ENCODE data around the gene STK24. TPM values are rescaled to one million over a fixed set of nuclear protein-coding genes. Genes with fewer than 3 reads are reported as not detected.
A peak's percentile ranks its signal among the peaks of the same experiment; 100 is the strongest.
"Not testable (repeated sequence)": the region's sequence is repeated elsewhere in the genome, so short reads cannot be mapped to it uniquely, and the experiment has no call there.

Gene STK24
- total RNA-seq, 2 donors from 2014 or later = 73.0 to 90.1 TPM

- H3K27me3 Mint-ChIP-seq = peaks cover 26 to 32% of the 10 kb centered on the region in 2 donors
- H3K4me1 Mint-ChIP-seq (ENCODE audit: low read depth in 2 of 2) = peaks cover 0 to 2% of the 10 kb centered on the region in 2 donors
- no peaks in the 10 kb centered on the region for H3K36me3 Mint-ChIP-seq
- ATAC-seq (no peak), DNase-seq (ENCODE audit: low spot score) (no peak)
- no peaks in the 10 kb centered on the region for H3K9me3 Mint-ChIP-seq
- H3K27ac Mint-ChIP-seq = no peak overlapping the region
- H3K4me3 Mint-ChIP-seq = no peak overlapping the region
These were observed 149.4 kb downstream of the STK24 start for GRCh38 chr13:98427331-98427995.

- ATAC-seq = no peak
- H3K27ac Mint-ChIP-seq = no peak overlapping the region
These were observed 153.5 kb downstream of the STK24 start for GRCh38 chr13:98423417-98423816.

GRCh38 chr13:98422046-98422445 is 154.9 kb downstream of the STK24 start:
- H3K4me1 Mint-ChIP-seq (ENCODE audit: low read depth in 2 of 2) = peaks cover 0 to 2% of the 10 kb centered on the region in 2 donors
- peaks cover 2% of the 10 kb centered on the region for H3K36me3 Mint-ChIP-seq
- ATAC-seq (peak in 1 of 2 donors; percentile 16), DNase-seq (ENCODE audit: low spot score) (no peak)
- H3K27ac Mint-ChIP-seq = no peak overlapping the region
- peaks cover 1% of the 10 kb centered on the region for H3K9me3 Mint-ChIP-seq
- peaks cover 20 to 53% of the 10 kb centered on the region in 2 donors for H3K27me3 Mint-ChIP-seq
- no peak overlapping the region for H3K4me3 Mint-ChIP-seq

More at GRCh38 chr13:98423417-98423816, 153.5 kb downstream of the STK24 start:
- peaks cover 23 to 50% of the 10 kb centered on the region in 2 donors for H3K27me3 Mint-ChIP-seq
- no peak for DNase-seq (ENCODE audit: low spot score)
- no peaks in the 10 kb centered on the region for H3K9me3 Mint-ChIP-seq
- H3K36me3 Mint-ChIP-seq = no peaks in the 10 kb centered on the region
- peaks cover 0 to 2% of the 10 kb centered on the region in 2 donors for H3K4me1 Mint-ChIP-seq (ENCODE audit: low read depth in 2 of 2)
- H3K4me3 Mint-ChIP-seq = no peak overlapping the region

GRCh38 chr13:98420554-98421175 is 156.2 kb downstream of the STK24 start:
- no peak overlapping the region for H3K27ac Mint-ChIP-seq
- peaks cover 6% of the 10 kb centered on the region for H3K36me3 Mint-ChIP-seq
- DNase-seq (ENCODE audit: low spot score) (no peak), ATAC-seq (no peak)
- peaks cover 0 to 2% of the 10 kb centered on the region in 2 donors for H3K4me1 Mint-ChIP-seq (ENCODE audit: low read depth in 2 of 2)
- H3K9me3 Mint-ChIP-seq = peaks cover 3% of the 10 kb centered on the region
- no peak overlapping the region for H3K4me3 Mint-ChIP-seq
- peaks cover 18 to 49% of the 10 kb centered on the region in 2 donors for H3K27me3 Mint-ChIP-seq

- H3K4me3 Mint-ChIP-seq = no peak overlapping the region
- ATAC-seq = no peak
- peaks cover 17 to 51% of the 10 kb centered on the region in 2 donors for H3K27me3 Mint-ChIP-seq
- H3K36me3 Mint-ChIP-seq = peaks cover 6% of the 10 kb centered on the region
- DNase-seq (ENCODE audit: low spot score) = no peak
- H3K27ac Mint-ChIP-seq = no peak overlapping the region
- peaks cover 3% of the 10 kb centered on the region for H3K9me3 Mint-ChIP-seq
- H3K4me1 Mint-ChIP-seq (ENCODE audit: low read depth in 2 of 2) = peaks cover 0 to 2% of the 10 kb centered on the region in 2 donors
These were observed 156.9 kb downstream of the STK24 start for GRCh38 chr13:98419786-98420553.

GRCh38 chr13:98416408-98416807 is 160.5 kb downstream of the STK24 start:
- DNase-seq (ENCODE audit: low spot score) (no peak), ATAC-seq (no peak)
- Mint-ChIP-seq H3K4me1 (ENCODE audit: low read depth in 2 of 2) (peaks cover 0 to 4% of the 10 kb centered on the region in 2 donors), H3K36me3 (peaks cover 6% of the 10 kb centered on the region), H3K4me3 (no peak overlapping the region), H3K9me3 (peaks cover 3% of the 10 kb centered on the region), H3K27me3 (peaks cover 22 to 48% of the 10 kb centered on the region in 2 donors), H3K27ac (no peak overlapping the region)

- no peak overlapping the region for H3K4me3 Mint-ChIP-seq
- H3K4me1 Mint-ChIP-seq (ENCODE audit: low read depth in 2 of 2) = peaks cover 0 to 4% of the 10 kb centered on the region in 2 donors
- H3K36me3 Mint-ChIP-seq = peaks cover 6% of the 10 kb centered on the region
- no peak overlapping the region for H3K27ac Mint-ChIP-seq
- H3K27me3 Mint-ChIP-seq = peaks cover 24 to 39% of the 10 kb centered on the region in 2 donors
- DNase-seq (ENCODE audit: low spot score) (no peak), ATAC-seq (peak in 1 of 2 donors; percentile 52)
- H3K9me3 Mint-ChIP-seq = peaks cover 3% of the 10 kb centered on the region
These were observed 161.4 kb downstream of the STK24 start for GRCh38 chr13:98415326-98416070.

GRCh38 chr13:98413796-98414195 is 163.1 kb downstream of the STK24 start:
- peaks cover 24 to 43% of the 10 kb centered on the region in 2 donors for H3K27me3 Mint-ChIP-seq
- H3K4me1 Mint-ChIP-seq (ENCODE audit: low read depth in 2 of 2) = peaks cover 0 to 4% of the 10 kb centered on the region in 2 donors
- no peak overlapping the region for H3K4me3 Mint-ChIP-seq
- peaks cover 6% of the 10 kb centered on the region for H3K36me3 Mint-ChIP-seq
- no peak overlapping the region for H3K27ac Mint-ChIP-seq
- peaks cover 3% of the 10 kb centered on the region for H3K9me3 Mint-ChIP-seq
- ATAC-seq (no peak), DNase-seq (ENCODE audit: low spot score) (no peak)

GRCh38 chr13:98413278-98413677 is 163.6 kb downstream of the STK24 start:
- H3K4me3 Mint-ChIP-seq; H3K4me1 Mint-ChIP-seq (ENCODE audit: low read depth in 2 of 2); H3K9me3 Mint-ChIP-seq; ATAC-seq; H3K36me3 Mint-ChIP-seq; H3K27ac Mint-ChIP-seq; DNase-seq (ENCODE audit: low spot score): not testable (repeated sequence)
- H3K27me3 Mint-ChIP-seq = peaks cover 24 to 43% of the 10 kb centered on the region in 2 donors

GRCh38 chr13:98411617-98412265 is 165.2 kb downstream of the STK24 start:
- H3K4me3 Mint-ChIP-seq = no peak overlapping the region
- H3K27me3 Mint-ChIP-seq = peaks cover 23 to 44% of the 10 kb centered on the region in 2 donors
- no peak overlapping the region for H3K27ac Mint-ChIP-seq
- H3K36me3 Mint-ChIP-seq = peaks cover under 1% of the 10 kb centered on the region
- DNase-seq (ENCODE audit: low spot score) (no peak), ATAC-seq (no peak)
- H3K4me1 Mint-ChIP-seq (ENCODE audit: low read depth in 2 of 2) = peaks cover 0 to 4% of the 10 kb centered on the region in 2 donors
- no peaks in the 10 kb centered on the region for H3K9me3 Mint-ChIP-seq

- DNase-seq (ENCODE audit: low spot score) = no peak
- no peak overlapping the region for H3K4me3 Mint-ChIP-seq
- no peaks in the 10 kb centered on the region for H3K36me3 Mint-ChIP-seq
- ATAC-seq = no peak
- no peaks in the 10 kb centered on the region for H3K9me3 Mint-ChIP-seq
- peaks cover 0 to 4% of the 10 kb centered on the region in 2 donors for H3K4me1 Mint-ChIP-seq (ENCODE audit: low read depth in 2 of 2)
- H3K27ac Mint-ChIP-seq = no peak overlapping the region
- H3K27me3 Mint-ChIP-seq = peaks cover 23 to 45% of the 10 kb centered on the region in 2 donors
These were observed 165.9 kb downstream of the STK24 start for GRCh38 chr13:98411013-98411412.

- H3K27ac Mint-ChIP-seq = no peak overlapping the region
- no peak for DNase-seq (ENCODE audit: low spot score)
- no peak overlapping the region for H3K4me3 Mint-ChIP-seq
- peaks cover 0 to 4% of the 10 kb centered on the region in 2 donors for H3K4me1 Mint-ChIP-seq (ENCODE audit: low read depth in 2 of 2)
- no peaks in the 10 kb centered on the region for H3K9me3 Mint-ChIP-seq
- H3K27me3 Mint-ChIP-seq = peaks cover 23 to 45% of the 10 kb centered on the region in 2 donors
- H3K36me3 Mint-ChIP-seq = no peaks in the 10 kb centered on the region
- ATAC-seq = no peak
These were observed 166.3 kb downstream of the STK24 start for GRCh38 chr13:98410612-98411011.

GRCh38 chr13:98409281-98409680 is 167.6 kb downstream of the STK24 start:
- H3K27me3 Mint-ChIP-seq = peaks cover 25 to 45% of the 10 kb centered on the region in 2 donors
- H3K36me3 Mint-ChIP-seq = no peaks in the 10 kb centered on the region
- H3K4me1 Mint-ChIP-seq (ENCODE audit: low read depth in 2 of 2) = peaks cover 0 to 4% of the 10 kb centered on the region in 2 donors
- no peak overlapping the region for H3K4me3 Mint-ChIP-seq
- no peaks in the 10 kb centered on the region for H3K9me3 Mint-ChIP-seq
- ATAC-seq (no peak), DNase-seq (ENCODE audit: low spot score) (no peak)
- H3K27ac Mint-ChIP-seq = no peak overlapping the region

Data from natural killer cell treated with Interleukin-12 subunit alpha and Interleukin-12 subunit beta and Interleukin-15 and Interleukin-18, amount 100 ng/mL, for 72 hours (primary cell).